PFSK-1 (cell line): ENCODE measurements around the gene KCTD1.

ENCODE experiments used
- POLR2AphosphoS5 ChIP-seq: IDR thresholded peaks from 2 replicates; pipeline ENCODE4 v1.6.1; 2012; ENCODE audit warnings: low read depth, mild to moderate bottlenecking, control low read depth, low read length, moderate library complexity
- REST ChIP-seq, 2 experiments: IDR thresholded peaks; 2 replicates each; pipeline versions ENCODE4 v1.6.1 to v1.8.0; 2011 to 2012; ENCODE audit warnings: low read depth in 2 of 2, low read length in 2 of 2, control low read depth in 1 of 2, inconsistent platforms in 1 of 2, mild to moderate bottlenecking in 1 of 2, moderate library complexity in 1 of 2; ENCODE audit not compliant: insufficient read depth in 1 of 2
- TAF1 ChIP-seq: IDR thresholded peaks from 2 replicates; pipeline ENCODE4 v1.6.1; 2012; ENCODE audit warnings: low read length, control low read depth, borderline replicate concordance; ENCODE audit not compliant: insufficient read depth

- TF ChIP-seq POLR2AphosphoS5 (no peak), TAF1 (no peak), REST (IDR thresholded peaks at IDR 0.05; ENCODE audit: insufficient read depth in 1 of 2, low read depth in 2 of 2, low read length in 2 of 2) (no peak)
These were observed 115.5 kb downstream of the KCTD1 start for GRCh38 chr18:26432651-26433424.
